ENCODE results near the gene PHRF1. TPM values are rescaled to one million over a fixed set of nuclear protein-coding genes. Genes with fewer than 3 reads are reported as not detected.
A peak's percentile ranks its signal among the peaks of the same experiment; 100 is the strongest.
"Not testable (repeated sequence)": the region's sequence is repeated elsewhere in the genome, so short reads cannot be mapped to it uniquely, and the experiment has no call there.

The PHRF1 gene
- total RNA-seq, 1 donor from 2014 or later = 43.6 TPM

DNA sequence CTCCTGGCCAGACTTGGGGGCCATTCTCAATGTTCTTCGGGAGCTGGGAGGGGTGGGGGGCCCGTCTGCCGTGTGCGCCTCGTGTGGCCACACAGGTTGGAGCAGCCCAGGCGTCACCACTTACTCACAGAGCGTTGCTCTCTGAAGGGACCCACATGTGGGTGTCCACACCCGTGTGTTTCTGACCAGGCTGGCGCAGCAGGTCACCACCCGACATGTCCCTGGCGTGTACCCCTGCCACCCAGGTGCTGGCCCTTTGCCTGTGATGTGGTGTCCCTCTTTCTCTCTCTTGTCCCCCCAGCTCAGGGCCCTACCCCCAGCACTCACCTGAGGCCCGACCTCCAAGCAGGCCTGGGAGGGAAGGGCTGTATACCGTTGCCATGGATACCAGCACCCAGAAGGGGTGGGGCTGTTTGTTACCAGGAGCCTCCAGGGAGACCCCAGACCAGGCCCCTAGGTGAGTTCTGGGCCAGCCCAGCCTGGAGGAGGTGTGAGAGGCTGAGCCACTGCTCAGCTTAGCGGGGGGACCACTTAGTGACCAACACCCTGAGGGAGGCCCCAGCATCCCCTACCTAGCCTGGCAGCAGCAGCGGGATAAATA lies 17.1 kb upstream of the PHRF1 start:
- no peak for DNase-seq (ENCODE audit: low spot score)

DNA sequence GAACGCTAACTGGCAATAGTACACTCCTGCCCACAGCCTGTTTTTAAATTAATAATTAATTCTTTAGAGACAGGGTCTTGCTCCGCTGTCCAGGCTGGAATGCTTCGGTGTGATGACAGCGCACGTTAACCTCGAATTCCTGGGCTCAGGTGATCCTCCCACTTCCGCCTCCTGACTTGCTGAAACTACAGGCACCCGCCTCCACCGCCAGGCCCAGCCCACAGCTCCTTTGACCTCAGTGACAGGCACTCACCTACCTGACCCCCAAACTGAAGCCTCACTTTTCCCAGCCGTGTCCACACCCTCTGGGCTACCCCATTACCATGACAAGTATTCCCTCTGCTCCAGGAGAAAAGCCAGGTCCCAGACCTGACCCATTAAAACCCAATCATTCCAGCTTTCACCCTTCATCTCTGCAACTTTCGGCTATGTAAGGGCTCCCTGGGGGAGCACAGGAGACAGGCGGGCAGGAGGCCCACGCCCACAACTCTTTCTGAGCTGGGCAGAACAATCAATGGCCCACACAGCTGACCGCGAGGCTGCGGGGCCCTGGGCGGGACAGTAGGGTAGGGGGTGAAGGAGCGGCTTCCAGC lies 16.5 kb upstream of the PHRF1 start:
- peak; percentile 58 for DNase-seq (ENCODE audit: low spot score)

DNA sequence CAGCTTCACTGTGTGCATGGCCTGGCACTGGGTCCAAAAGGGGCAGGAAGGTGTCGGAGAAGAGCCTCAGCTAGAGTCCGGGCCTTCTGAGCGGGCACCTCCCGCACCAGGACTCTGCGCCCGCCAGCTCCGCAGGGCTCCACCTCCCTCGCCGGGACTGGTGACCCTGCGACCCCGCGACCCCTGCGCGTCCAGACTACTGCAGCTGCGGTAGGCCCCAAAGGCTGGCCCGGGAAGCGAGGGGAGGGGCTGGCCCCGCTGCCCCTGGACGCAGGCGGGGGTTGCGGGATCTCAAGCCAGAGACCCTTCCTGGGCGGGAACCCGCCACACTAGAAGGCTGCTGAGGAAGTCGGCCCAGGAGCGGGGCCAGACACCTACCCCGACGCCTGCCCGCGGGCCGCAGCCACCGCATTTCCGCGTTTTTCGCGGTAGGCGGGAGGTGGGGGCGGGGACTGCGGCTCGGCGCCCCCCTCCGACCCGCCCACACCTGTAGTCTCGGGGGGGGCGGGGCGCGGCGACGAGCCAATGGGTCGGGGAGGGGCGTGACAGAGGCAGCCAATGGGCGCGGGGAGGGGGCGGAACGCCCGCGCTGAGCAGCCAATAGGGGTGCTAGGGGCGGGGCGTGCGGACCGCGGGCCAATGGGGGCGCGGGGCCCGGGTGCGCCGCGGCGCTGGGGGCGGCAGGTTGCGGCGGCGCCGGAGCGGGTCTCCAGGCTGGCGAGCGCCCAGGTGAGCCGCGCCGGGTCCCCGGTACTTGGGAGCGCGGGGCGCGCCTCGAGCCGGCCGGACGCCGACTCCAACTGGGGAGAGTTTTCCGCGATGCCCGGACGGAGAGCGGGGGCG lies 15.7 kb upstream of the PHRF1 start, which contains the start of the genes LMNTD2 and RASSF7:
TSS of gene LMNTD2 (minus strand) at position 434 of the 843 bp plus-strand sequence. CDS start at position 412, 22 bp downstream.
TSS of gene RASSF7 (plus strand) at position 666 of the 843 bp plus-strand sequence. CDS start 799 bp downstream, outside the sequence.
- DNase-seq (ENCODE audit: low spot score) = peak; percentile 95

DNA sequence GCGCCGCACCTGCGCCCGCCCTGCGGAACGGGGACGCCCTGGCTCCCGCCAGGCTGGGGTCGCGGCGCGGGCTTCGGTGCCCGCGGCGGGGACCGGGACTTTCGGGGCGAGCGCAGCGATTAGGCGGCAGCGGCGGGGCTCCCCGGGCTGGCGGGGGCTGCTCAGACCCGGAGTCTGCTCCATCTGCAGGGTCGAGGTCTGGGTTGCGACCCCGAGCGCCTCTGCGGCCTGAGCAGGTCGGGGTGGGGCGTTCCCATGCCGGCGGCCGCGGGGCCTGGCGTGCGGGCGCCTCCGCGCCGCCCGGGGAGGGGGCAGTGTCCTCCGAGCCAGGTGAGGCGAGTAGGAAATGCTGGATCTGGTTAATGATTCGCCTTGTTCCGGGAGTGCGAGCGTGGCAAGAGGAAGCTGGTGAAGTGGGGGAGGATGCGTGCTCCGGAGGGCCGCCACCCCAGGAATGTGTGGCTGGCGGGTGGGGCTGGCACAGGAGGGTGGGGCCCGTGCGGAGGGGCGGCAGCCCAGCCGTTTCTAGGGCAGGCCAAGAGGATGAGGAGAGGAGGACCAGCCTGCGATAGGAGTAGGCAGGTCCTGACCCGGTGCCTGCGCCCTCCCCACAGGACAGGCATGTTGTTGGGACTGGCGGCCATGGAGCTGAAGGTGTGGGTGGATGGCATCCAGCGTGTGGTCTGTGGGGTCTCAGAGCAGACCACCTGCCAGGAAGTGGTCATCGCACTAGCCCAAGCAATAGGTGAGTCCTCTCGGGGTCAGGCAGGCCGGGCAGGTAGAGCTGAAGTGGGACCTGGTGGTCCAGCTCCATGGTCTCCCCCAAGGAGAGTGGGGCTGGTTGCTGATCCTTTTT lies 14.9 kb upstream of the PHRF1 start:
- peak; percentile 87 for DNase-seq (ENCODE audit: low spot score)

DNA sequence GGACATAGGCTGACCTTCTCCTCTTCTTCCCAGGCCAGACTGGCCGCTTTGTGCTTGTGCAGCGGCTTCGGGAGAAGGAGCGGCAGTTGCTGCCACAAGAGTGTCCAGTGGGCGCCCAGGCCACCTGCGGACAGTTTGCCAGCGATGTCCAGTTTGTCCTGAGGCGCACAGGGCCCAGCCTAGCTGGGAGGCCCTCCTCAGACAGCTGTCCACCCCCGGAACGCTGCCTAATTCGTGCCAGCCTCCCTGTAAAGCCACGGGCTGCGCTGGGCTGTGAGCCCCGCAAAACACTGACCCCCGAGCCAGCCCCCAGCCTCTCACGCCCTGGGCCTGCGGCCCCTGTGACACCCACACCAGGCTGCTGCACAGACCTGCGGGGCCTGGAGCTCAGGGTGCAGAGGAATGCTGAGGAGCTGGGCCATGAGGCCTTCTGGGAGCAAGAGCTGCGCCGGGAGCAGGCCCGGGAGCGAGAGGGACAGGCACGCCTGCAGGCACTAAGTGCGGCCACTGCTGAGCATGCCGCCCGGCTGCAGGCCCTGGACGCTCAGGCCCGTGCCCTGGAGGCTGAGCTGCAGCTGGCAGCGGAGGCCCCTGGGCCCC lies 14.1 kb upstream of the PHRF1 start:
- DNase-seq (ENCODE audit: low spot score) = no peak

DNA sequence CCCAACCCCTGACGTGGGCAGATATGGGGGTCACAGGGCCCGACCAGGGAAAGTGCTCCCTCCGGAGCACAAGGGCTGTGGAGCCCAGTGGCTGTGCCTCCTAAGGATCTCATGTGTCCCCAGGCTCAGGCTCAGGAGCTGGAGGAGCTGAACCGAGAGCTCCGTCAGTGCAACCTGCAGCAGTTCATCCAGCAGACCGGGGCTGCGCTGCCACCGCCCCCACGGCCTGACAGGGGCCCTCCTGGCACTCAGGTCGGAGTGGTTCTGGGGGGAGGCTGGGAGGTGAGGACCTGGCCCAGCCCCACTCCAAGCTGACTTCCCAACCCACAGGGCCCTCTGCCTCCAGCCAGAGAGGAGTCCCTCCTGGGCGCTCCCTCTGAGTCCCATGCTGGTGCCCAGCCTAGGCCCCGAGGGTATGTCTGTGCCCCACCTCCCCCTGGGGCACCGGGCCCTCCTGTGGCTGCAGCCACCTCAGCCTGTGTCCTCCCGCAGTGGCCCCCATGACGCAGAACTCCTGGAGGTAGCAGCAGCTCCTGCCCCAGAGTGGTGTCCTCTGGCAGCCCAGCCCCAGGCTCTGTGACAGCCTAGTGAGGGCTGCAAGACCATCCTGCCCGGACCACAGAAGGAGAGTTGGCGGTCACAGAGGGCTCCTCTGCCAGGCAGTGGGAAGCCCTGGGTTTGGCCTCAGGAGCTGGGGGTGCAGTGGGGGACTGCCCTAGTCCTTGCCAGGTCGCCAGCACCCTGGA lies 13.0 kb upstream of the PHRF1 start:
- DNase-seq (ENCODE audit: low spot score) = peak; percentile 47

DNA sequence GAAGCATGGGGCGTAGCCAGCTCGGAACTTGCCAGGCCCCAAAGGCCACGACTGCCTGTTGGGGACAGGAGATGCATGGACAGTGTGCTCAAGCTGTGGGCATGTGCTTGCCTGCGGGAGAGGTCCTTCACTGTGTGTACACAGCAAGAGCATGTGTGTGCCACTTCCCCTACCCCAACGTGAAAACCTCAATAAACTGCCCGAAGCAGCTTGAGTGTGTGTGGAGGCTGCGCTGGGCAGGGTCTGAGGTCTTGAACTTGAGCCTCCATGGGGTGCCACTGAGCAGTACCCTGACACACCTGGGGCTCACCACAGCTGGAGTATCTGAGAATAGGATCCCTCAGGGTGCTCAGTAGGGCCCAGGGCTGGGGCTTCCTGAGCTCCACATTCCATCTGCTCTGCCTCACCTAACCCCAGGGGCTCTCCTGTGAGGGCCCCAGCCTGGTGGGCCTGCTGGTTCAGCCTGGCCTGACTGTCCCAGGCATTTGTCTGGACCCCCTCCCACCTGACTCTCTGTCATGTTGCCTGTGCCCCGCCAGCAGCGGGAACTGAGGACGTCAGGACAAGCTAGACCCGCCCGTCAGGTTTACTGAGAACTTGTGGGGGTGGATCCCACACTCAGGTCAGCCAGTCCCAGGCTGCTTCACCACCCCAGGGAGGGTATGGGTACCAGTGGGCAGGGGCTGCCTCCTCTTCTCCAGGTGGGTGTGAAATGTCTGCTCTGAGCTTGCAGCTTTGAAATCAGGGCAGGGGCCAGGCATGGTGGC lies 12.3 kb upstream of the PHRF1 start:
- DNase-seq (ENCODE audit: low spot score) = peak; percentile 69

DNA sequence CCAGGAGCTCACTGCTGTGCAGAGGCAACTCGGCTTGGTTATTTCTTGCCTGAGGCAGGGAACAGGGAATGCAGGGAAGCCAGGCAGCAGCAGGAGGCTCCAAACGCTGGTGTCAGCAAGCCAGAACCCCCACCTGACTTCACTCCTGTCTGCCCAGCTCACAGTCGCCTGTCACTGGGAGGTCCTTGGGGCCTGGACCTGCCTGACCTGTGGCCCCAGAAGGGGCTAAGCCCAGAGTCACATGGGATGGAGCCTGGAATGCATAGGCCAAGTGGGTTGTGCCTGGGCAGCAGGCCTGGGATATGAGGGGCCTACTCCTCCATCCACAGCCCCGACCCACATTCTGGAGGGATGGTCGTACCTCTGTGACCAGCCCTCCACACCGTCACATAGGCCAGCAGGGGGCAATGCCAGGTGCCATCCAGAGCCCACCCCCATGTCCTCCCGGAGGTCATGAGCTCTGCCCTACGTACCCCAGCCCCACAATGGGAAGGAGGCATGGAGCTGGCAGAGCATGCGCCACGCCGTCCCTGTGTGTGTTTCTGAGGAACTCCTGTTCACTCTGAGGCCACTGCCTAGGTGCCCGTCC lies 10.3 kb upstream of the PHRF1 start:
- peak; percentile 43 for DNase-seq (ENCODE audit: low spot score)

DNA sequence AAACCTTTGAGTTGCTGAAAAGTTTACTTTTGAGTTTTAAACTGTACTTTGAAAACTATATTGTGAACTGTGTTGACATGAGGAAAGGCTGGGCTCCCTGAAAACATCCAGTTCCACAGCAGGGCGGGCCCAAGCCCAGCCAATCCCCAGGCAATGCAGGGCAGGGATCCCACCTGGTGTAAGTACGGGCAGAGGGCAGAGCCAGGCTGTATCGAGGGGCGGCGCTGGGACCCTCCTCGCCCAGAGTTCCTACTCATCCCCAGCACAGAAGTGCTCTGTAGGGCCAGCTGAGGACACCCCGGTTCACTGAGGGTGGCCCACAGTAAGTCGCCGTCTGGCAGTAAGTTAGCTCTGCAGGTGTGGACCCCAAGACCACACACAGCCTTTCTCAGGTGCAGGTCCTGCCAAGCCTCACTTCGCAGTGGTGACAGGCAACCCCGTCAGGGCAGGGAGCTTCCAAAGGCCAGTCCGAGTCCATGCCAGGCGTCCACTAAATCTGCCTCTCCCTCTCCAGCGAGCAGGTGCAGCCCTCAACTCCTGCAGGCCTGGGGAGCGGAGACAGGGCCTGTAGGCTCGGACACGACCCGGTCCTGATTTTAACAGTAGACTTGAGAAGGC lies 9.2 kb upstream of the PHRF1 start:
- DNase-seq (ENCODE audit: low spot score) = no peak

DNA sequence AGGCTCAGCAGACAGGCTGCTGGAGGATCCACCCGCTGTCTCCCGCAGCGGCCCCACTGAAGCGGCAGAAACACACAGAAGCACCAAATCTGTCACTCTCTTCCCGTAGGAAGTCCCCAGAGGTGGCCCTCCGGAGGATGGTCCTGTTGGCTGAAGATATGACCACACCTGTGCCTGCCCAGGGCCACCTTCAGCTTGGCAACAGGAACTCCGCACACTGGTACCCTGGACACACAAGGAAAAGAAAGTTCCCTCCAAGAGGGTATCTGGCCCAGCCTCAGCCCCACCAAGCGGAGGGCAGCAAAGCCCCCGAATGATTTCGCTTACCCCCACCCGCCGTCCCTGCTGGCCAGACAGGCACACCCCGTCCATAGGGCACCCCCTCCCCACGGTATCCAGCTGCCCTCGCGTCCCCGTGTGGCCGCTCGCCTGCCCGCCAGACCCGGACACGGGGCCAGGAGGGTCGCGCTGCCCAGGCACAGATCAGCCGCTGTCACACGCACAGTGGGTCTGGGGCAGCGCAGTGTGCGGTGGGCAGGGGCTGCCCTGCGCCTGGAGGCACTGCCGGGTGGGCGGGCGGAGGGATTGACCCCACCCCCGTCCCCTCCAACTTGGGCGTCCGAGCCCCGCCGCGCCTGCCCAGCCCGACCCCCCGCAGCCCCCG lies 8.5 kb upstream of the PHRF1 start:
- DNase-seq (ENCODE audit: low spot score) = no peak

DNA sequence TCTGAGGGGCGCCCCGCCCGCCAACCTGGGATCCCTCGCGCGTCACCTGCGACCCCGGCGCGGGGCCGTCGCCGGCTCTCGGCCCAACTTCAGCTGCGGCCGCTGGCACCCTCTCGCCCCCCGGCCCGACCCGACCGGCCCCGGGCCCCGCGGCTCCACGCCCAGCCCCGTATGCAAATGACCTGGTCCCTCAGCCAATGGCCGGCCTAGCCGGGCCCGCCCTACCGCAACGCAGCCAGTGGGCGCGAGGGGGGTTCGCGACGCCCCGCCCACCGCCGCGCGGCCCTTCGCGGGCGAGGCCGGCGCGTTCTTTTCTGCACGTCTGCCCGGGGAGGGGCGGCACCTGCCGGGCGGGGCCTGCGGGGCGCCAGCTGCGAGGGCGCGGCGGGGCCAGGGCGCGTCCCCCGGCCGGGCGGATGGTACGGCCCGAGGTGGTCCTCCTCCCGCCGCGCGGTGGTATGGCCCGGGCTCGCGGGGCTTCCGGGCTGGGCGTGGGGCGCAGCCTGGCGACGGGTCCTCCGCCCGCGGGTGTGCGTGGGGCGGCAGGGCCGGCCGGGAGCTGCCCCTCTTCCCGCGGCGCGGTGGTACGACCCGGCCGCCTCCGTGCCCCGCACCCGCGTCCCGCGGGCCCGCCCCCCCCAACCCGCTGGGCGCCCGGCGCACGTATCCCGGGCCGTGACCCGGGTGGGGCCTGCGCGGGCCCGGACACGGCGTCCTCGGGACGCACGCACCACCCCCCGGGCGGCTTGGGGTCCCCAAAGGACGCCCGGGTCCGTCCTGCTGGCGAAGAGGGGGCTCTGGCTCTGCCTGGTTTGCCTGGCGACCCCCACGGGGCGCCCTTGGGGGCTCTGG lies 7.7 kb upstream of the PHRF1 start:
- peak; percentile 95 for DNase-seq (ENCODE audit: low spot score)

DNA sequence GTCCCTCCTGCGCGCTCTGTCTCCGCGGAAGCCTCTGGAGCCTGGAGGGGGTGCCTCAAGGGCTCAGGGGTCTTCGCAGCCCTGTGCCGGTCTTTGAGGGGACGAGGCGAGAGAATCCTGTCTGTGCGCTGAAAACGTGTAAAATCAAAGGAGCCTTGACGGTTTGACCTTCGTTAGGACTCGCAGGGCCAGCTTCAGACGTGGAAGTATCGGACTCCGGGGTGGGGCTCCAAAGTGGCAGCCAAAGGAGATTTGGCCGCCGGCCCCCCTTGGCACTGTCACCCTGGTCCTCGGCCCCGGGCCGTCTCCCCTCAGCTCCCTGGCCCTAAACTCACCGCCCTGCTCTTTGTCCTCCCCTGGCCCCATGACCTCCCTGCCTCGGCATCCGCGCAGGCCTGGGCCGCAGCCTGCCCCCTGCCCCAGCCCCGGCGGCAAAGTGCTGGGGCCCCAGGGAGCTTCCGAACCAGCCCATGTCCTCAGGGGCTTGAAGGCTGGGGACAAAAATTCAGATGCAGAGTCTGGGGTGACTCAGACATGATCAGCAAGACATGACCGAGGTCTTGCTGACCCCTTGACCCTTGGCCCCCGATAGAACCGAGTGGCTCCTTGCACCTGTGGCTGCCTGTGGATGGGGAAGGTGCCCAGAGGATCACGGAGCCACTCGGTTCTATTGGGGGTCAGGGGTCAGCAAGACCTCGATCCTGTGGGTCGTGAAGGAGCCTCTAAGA lies 6.9 kb upstream of the PHRF1 start:
- peak; percentile 47 for DNase-seq (ENCODE audit: low spot score)

DNA sequence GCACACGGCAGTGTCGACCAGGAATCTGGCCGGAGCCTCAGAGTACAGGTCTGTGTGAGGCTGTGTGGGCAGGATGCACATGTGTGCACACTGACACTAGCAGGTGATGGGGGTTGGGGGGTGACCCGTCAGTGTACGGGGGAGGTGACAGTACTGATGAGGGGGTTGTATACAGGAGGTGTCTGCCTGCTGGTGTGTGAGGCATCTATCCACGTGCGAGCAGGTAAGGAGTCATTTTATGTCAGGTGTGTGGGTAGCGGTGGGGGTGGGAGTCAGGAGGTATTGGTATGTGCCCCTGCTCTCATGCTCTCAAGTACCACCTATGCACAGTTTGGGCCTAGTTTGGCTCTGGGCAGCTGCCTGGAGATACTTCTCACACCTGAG lies 4.5 kb upstream of the PHRF1 start:
- no peak for DNase-seq (ENCODE audit: low spot score)

DNA sequence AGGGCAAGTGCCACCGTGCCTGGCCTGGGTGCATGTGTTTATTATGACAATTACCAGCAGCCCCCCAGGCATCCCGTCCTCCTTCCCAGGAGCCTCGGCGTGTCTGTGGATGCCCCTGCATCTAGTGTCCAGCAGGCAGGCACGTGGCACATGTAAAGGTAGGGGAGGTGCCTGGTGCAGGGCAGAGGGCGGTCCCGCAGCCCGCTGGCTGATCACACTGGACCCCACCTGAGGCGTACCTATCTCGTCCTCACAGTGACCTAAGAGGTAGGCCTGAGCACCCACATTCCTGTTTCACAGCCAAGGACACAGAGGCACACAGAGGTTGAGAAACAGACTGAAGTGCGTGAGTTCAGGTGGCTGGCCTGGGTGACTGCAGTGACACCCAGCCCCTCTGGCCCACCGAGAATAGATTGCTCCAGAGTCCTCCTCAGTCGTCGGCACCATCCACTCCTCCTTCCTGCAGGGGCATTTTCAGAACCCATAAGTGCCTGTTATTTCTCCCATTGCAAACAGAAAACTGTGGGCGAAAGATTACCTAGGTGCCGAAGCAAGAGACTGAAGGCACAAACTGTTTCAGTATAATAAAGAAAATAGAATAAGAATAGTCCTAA lies 3.0 kb upstream of the PHRF1 start:
- DNase-seq (ENCODE audit: low spot score) = no peak

DNA sequence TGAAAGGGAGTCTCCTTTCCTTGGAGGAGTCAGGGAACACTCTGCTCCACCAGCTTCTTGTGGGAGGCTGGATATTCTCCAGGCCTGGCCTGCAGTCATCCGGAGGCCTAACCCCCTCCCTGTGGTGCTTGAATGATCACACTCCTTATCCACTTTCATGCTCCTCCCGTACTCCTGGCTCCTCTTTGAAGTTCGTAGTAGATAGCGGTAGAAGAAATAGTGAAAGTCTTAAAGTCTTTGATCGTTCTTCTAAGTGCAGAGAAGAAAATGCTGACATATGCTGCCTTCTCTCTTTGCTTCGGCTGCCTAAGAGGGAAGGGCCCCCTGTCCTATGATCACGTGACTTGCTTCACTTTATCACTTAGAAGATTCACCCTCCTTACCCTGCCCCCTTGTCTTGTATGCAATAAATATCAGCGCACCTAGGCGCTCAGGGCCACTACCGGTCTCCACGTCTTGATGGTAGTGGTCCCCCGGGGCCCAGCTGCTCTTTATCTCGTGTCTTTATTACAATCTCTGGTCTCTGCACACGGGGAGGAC lies 2.2 kb upstream of the PHRF1 start:
- DNase-seq (ENCODE audit: low spot score) = not testable (repeated sequence)
